PC-3 (cell line): Measurements from ENCODE around the gene DAND5. TPM values are rescaled to one million over a fixed set of nuclear protein-coding genes. Genes with fewer than 3 reads are reported as not detected.

Source experiments
- ATAC-seq: fragments of 200-7000 bp; cut with Tn5 transposase; 2 replicates; pipeline ENCODE4 v1.9.1; 2020; ENCODE audit warnings: mild to moderate bottlenecking, moderate library complexity
- BruUV-seq: library from RNA; stranded (reverse); fragments of 400-500 nt; replicated peaks from 2 replicates; lab custom pipeline; 2021; lab: Mats Ljungman, UMichigan
- CTCF ChIA-PET: fragments of 300-600 bp; sonication (Branson Sonifier 250); formaldehyde crosslinking; loops from one replicate; lab custom pipeline; 2022; ENCODE audit warnings: antibody characterized with exemption; lab: Charles Lee
- POLR2A ChIA-PET: fragments of 300-600 bp; sonication (Branson Sonifier 250); formaldehyde crosslinking; loops from one replicate; lab custom pipeline; 2022; ENCODE audit warnings: antibody characterized with exemption; ENCODE audit not compliant: unreplicated experiment; lab: Charles Lee
- DNase-seq: peaks from one replicate; pipeline ENCODE4 v3.0.0-alpha.2; 2015
- H2AFZ ChIP-seq: fragments of 300-600 bp; sonication (generic); 2 replicates; pipeline ENCODE4 v1.6.0; 2016; ENCODE audit warnings: antibody characterized with exemption, low read length
- H3F3A ChIP-seq: fragments of 300-600 bp; sonication (generic); one replicate; pipeline ENCODE4 v1.6.0; 2017; ENCODE audit warnings: antibody characterized with exemption, low read length, control low read depth, mild to moderate bottlenecking; ENCODE audit not compliant: unreplicated experiment
- H3K27ac ChIP-seq: fragments of 300-600 bp; sonication (generic); 2 replicates; pipeline ENCODE4 v1.5.1; 2016; ENCODE audit warnings: mild to moderate bottlenecking, low read length
- H3K27me3 ChIP-seq: fragments of 300-600 bp; sonication (generic); 2 replicates; pipeline ENCODE4 v1.6.1; 2016; ENCODE audit warnings: low read length, mixed read lengths
- H3K36me3 ChIP-seq: fragments of 300-600 bp; sonication (generic); 2 replicates; pipeline ENCODE4 v1.6.1; 2016; ENCODE audit warnings: low read depth, mixed run types, low read length, mixed read lengths
- H3K4me1 ChIP-seq: fragments of 300-600 bp; sonication (generic); 2 replicates; pipeline ENCODE4 v1.5.1; 2016; ENCODE audit warnings: low read length; ENCODE audit not compliant: insufficient read depth
- H3K4me2 ChIP-seq: fragments of 300-600 bp; sonication (generic); 2 replicates; pipeline ENCODE4 v1.6.0; 2016; ENCODE audit warnings: low read length
- H3K4me3 ChIP-seq: fragments of 300-600 bp; sonication (generic); 2 replicates; pipeline ENCODE4 v1.5.1; 2016; ENCODE audit warnings: mild to moderate bottlenecking, low read length, mixed read lengths
- H3K79me2 ChIP-seq: fragments of 300-600 bp; sonication (generic); 2 replicates; pipeline ENCODE4 v1.6.1; 2017; ENCODE audit warnings: low read length, mixed read lengths
- H3K9ac ChIP-seq: fragments of 300-600 bp; sonication (generic); 2 replicates; pipeline ENCODE4 v1.6.0; 2016; ENCODE audit warnings: mild to moderate bottlenecking, low read length
- H3K9me2 ChIP-seq: fragments of 300-600 bp; sonication (generic); replicated peaks from 2 replicates; pipeline ENCODE4 v1.6.1; 2016; ENCODE audit warnings: mixed run types, low read length, mixed read lengths
- H3K9me3 ChIP-seq: fragments of 300-600 bp; sonication (generic); 2 replicates; pipeline ENCODE4 v1.6.1; 2016; ENCODE audit warnings: low read length, mixed read lengths
- H4K20me1 ChIP-seq: fragments of 300-600 bp; sonication (generic); 2 replicates; pipeline ENCODE4 v1.6.1; 2016; ENCODE audit warnings: low read length, mixed read lengths
- EZH2 ChIP-seq: fragments of 300-600 bp; sonication (generic); IDR thresholded peaks from one replicate; pipeline ENCODE4 v1.6.1; 2017; ENCODE audit warnings: antibody characterized with exemption, mild to moderate bottlenecking, low read length; ENCODE audit not compliant: unreplicated experiment
- EZH2phosphoT487 ChIP-seq: fragments of 300-600 bp; sonication (generic); IDR thresholded peaks from 2 replicates; pipeline ENCODE4 v1.6.1; 2018; ENCODE audit warnings: mild to moderate bottlenecking, antibody characterized with exemption, low read length, borderline replicate concordance
- intact Hi-C: fragments of 100-400 bp; cut with micrococcal nuclease; formaldehyde crosslinking; loops from 2 replicates; pipeline ENCODE4 v1.9.0; 2023
- total RNA-seq: library from RNA; depleted of rRNA; stranded (reverse); fragments of >200 nt; gene quantifications from 2 replicates; pipeline ENCODE4 v1.2.3, GENCODE V29; 2014
- TF ChIP-seq, protein P1 (sequence below): fragments of 300-600 bp; sonication (generic); conservative IDR thresholded peaks from 2 replicates; pipeline ENCODE4 v1.5.1; 2017; ENCODE audit warnings: antibody characterized with exemption, low read depth, mild to moderate bottlenecking, low read length

DAND5 gene
- total RNA-seq, 1 experiment from 2014 or later = 0.55 TPM

GRCh38 chr19:12983542-12984142 lies 14.3 kb downstream of the DAND5 start:
- Histone ChIP-seq H4K20me1 (no peaks in the 10 kb centered on the region), H3K27ac (no peak overlapping the region), H2AFZ (peak overlapping the region; percentile 79; the same call in 1 of the 2 replicates), H3K27me3 (no peaks in the 10 kb centered on the region), H3K4me3 (peak overlapping the region; percentile 61), H3F3A (no peaks in the 10 kb centered on the region), H3K36me3 (no peaks in the 10 kb centered on the region), H3K9me3 (no peaks in the 10 kb centered on the region), H3K79me2 (no peaks in the 10 kb centered on the region), H3K4me2 (peak overlapping the region; percentile 81), H3K9ac (no peak overlapping the region), H3K9me2 (no peaks in the 10 kb centered on the region), H3K4me1 (no peaks in the 10 kb centered on the region)
- ChIA-PET CTCF (no interaction called here), POLR2A (no interaction called here)
- no TSS peak for BruUV-seq
- intact Hi-C loops = loop anchor here (1.0 to 5.0 kb wide), 4 partner anchors 34 to 111 kb away; no protein-coding TSS in a partner anchor
- DNase-seq (peak; percentile 89), ATAC-seq (peak; percentile 84)
- TF ChIP-seq EZH2 (no peak), EZH2phosphoT487 (peak; percentile 87)
- TF ChIP-seq, protein P1, sequence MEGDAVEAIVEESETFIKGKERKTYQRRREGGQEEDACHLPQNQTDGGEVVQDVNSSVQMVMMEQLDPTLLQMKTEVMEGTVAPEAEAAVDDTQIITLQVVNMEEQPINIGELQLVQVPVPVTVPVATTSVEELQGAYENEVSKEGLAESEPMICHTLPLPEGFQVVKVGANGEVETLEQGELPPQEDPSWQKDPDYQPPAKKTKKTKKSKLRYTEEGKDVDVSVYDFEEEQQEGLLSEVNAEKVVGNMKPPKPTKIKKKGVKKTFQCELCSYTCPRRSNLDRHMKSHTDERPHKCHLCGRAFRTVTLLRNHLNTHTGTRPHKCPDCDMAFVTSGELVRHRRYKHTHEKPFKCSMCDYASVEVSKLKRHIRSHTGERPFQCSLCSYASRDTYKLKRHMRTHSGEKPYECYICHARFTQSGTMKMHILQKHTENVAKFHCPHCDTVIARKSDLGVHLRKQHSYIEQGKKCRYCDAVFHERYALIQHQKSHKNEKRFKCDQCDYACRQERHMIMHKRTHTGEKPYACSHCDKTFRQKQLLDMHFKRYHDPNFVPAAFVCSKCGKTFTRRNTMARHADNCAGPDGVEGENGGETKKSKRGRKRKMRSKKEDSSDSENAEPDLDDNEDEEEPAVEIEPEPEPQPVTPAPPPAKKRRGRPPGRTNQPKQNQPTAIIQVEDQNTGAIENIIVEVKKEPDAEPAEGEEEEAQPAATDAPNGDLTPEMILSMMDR = peak; percentile 94

DNA sequence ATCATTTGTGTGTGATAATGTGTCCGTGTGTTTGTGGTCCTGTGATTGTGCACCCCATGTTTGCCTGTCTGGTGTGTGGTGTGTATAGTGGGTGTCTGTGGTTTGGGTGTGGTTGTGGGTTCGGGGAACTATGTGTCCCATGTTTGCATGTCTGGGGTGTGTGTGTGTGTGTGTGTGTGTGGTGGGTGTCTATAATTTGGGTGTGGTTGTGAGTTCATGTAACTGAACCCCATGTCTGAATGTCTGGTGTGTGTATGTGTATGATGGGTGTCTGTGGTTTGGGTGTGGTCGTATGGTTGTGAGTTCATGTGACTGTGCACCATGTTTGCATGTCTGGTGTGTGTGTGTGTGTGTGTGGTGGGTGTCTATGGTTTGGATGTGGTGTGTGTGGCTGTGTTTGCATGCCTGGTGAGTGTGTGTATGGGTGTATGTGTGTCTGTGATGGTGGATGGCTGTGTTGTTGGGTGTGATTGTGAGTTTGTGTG lies 14.8 kb downstream of the DAND5 start:
- ATAC-seq (no peak), DNase-seq (no peak)
- no peak overlapping the region for H3K27ac ChIP-seq
- no peaks in the 10 kb centered on the region for H3K9me3 ChIP-seq
- H3K9me2 ChIP-seq = no peaks in the 10 kb centered on the region
- no peak overlapping the region for H3K9ac ChIP-seq
- H4K20me1 ChIP-seq = no peaks in the 10 kb centered on the region
- POLR2A ChIA-PET = no interaction called here
- H3K79me2 ChIP-seq = no peaks in the 10 kb centered on the region
- no peaks in the 10 kb centered on the region for H3K27me3 ChIP-seq
- no peaks in the 10 kb centered on the region for H3K36me3 ChIP-seq
- H2AFZ ChIP-seq = no peak overlapping the region
- no peak overlapping the region for H3K4me3 ChIP-seq
- no peaks in the 10 kb centered on the region for H3F3A ChIP-seq
- no TSS peak for BruUV-seq
- no peak overlapping the region for H3K4me2 ChIP-seq
- TF ChIP-seq EZH2phosphoT487 = no peak
- TF ChIP-seq, protein P1 = no peak
- CTCF ChIA-PET = no interaction called here
- intact Hi-C loops = loop anchor here (5.0 kb wide), 1 partner anchor 33 kb away; no protein-coding TSS in a partner anchor
- H3K4me1 ChIP-seq = no peaks in the 10 kb centered on the region

- Histone ChIP-seq H3K9me2 (no peaks in the 10 kb centered on the region), H3K9me3 (no peaks in the 10 kb centered on the region), H3K27me3 (no peaks in the 10 kb centered on the region), H3K4me2 (no peak overlapping the region), H3K4me1 (no peaks in the 10 kb centered on the region), H4K20me1 (no peaks in the 10 kb centered on the region), H3F3A (no peaks in the 10 kb centered on the region), H3K27ac (no peak overlapping the region), H3K9ac (no peak overlapping the region), H3K36me3 (no peaks in the 10 kb centered on the region), H3K79me2 (no peaks in the 10 kb centered on the region), H2AFZ (no peak overlapping the region), H3K4me3 (no peak overlapping the region)
- no TSS peak for BruUV-seq
- TF ChIP-seq, protein P1 = no peak
- intact Hi-C loops = loop anchor here (5.0 kb wide), 1 partner anchor 33 kb away; no protein-coding TSS in a partner anchor
- ATAC-seq = no peak
- DNase-seq = no peak
- ChIA-PET POLR2A (interaction anchor here (0.8 to 1.0 kb wide), 2 partner anchors 71 to 76 kb away, joined by 4 to 16 read pairs; no protein-coding TSS in a partner anchor), CTCF (interaction anchor here (0.5 kb wide), 1 partner anchor 111 kb away, joined by 7 read pairs; no protein-coding TSS in a partner anchor)
Observed at GRCh38 chr19:12984683-12985048, 15.3 kb downstream of the DAND5 start.
